ENCODE results near the gene NFKBIL1. TPM values are rescaled to one million over a fixed set of nuclear protein-coding genes. Genes with fewer than 3 reads are reported as not detected.

The NFKBIL1 gene
- total and polyA plus RNA-seq, 5 experiments from 2014 or later, result 8.4 to 15.2 (median 10.0) TPM

DNA sequence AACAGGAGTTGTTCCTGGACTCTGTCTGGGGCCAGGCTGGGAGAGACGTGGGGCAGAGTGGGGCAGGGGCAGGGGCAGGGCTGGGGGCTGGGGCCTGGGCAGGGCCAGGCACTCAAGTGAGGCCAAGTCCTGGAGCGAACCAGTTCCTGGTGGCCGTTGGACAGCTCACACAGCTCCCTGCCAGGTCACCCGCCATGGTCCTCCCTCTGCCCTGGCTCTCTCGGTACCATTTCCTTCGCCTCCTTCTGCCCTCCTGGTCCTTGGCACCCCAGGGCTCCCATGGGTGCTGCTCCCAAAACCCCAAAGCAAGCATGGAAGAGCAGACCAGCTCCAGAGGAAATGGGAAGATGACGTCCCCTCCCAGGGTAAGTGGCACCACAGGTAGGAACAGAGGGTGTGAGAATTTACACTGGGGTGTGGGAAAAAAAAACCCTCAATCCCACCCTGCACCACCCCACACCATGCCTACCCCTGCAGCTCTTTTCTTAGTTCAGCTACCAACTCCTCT lies 18.5 kb upstream of the NFKBIL1 start, which contains the start of gene MCCD1:
Gene MCCD1 (plus strand): TSS at position 142 of the 508 bp plus-strand sequence. CDS start 53 bp downstream, at position 195.
- peaks cover 4 to 51% (median 10%) of the 10 kb centered on the region in 3 donors for H3K36me3 Mint-ChIP-seq
- peak in 1 of 10 donors; percentile 31 for DNase-seq
- H3K4me1 Mint-ChIP-seq, result peaks cover 2 to 31% (median 11%) of the 10 kb centered on the region in 4 donors
- H3K27ac Mint-ChIP-seq, result peak within 1 kb of the TSS in 6 of 10 donors; percentile 31 to 68 (median 43)
- no peak within 1 kb of the TSS for H3K4me3 Mint-ChIP-seq
- H3K9me3 Mint-ChIP-seq, result no peaks in the 10 kb centered on the region
- ATAC-seq, result peak in 1 of 2 donors; percentile 42
- no peaks in the 10 kb centered on the region for H3K27me3 Mint-ChIP-seq
- POLR2A ChIA-PET, result interaction anchor here (1.2 to 2.5 kb wide), 3 partner anchors 10 to 34 kb away, joined by 3 to 13 read pairs (median 5); partner anchors contain the start of gene DDX39B

DNA sequence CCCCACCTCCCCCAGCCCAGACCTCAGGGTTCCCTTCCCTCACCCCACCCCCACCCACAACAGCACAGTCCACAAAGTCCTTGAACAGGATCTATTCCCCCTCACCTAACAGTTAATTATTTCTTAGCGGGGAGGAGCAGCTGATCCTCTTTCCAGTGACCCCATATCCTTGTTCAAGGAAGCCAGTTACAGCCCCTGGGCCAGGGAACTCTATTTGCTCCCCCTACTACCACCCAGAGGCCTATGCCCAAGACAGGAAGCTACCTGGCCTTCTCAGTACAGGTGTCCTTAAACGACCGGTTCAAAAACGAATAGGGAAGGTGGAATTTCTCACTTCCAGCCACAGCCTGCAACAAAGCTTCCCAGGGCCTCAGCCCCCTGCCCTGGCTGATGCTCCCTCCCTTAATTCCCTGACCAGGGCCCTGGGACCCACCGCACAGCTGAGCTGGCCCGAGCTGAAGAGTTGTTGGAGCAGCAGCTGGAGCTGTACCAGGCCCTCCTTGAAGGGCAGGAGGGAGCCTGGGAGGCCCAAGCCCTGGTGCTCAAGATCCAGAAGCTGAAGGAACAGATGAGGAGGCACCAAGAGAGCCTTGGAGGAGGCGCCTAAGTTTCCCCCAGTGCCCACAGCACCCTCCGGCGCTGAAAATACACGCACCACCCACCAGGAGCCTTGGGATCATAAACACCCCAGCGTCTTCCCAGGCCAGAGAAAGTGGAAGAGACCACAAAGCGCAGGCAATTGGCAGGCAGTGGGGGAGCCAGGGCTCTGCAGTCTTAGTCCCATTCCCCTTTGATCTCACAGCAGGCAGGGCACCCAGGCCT lies 17.9 kb upstream of the NFKBIL1 start:
- Mint-ChIP-seq H3K4me3 (peak overlapping the region in 1 of 10 donors; percentile 14), H3K27ac (peak overlapping the region in 3 of 10 donors; percentile 18 to 41 (median 37)), H3K4me1 (peaks cover 2 to 31% (median 13%) of the 10 kb centered on the region in 4 donors), H3K27me3 (no peaks in the 10 kb centered on the region), H3K36me3 (peaks cover 4 to 57% (median 12%) of the 10 kb centered on the region in 3 donors), H3K9me3 (no peaks in the 10 kb centered on the region)
- DNase-seq (no peak), ATAC-seq (peak; percentile 18 to 33)
- POLR2A ChIA-PET, result interaction anchor here (1.7 to 2.5 kb wide), 2 partner anchors 9 to 11 kb away, joined by 5 to 13 read pairs; partner anchors contain the start of gene DDX39B

DNA sequence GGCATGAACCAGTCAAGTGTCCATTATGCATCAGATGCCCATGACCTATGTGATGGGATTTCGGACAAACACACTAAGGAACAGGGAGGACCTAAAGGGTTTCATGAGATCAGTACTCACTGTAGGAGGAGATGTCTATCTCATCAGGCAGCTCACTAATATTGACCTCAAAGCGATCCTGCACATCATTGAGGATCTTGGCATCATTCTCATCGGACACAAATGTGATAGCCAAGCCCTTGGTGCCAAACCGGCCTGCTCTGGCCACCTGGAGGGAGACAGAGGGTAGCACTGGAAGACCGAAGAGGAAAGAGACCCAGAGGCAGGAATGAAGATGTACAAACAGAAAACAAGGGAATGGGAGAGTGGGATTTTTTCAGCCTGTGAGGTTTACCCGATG lies 16.7 kb upstream of the NFKBIL1 start:
- H3K27ac Mint-ChIP-seq, result peak overlapping the region in 4 of 10 donors; percentile 29 to 88 (median 58)
- POLR2A ChIA-PET, result interaction anchor here (0.7 kb wide), 1 partner anchor 12 kb away, joined by 3 read pairs; no protein-coding TSS in a partner anchor
- no peak for DNase-seq
- no peak for ATAC-seq
- H3K4me1 Mint-ChIP-seq, result peaks cover 2 to 32% (median 19%) of the 10 kb centered on the region in 4 donors
- H3K9me3 Mint-ChIP-seq, result no peaks in the 10 kb centered on the region
- H3K4me3 Mint-ChIP-seq, result no peak overlapping the region
- no peaks in the 10 kb centered on the region for H3K27me3 Mint-ChIP-seq
- peaks cover 4 to 69% (median 21%) of the 10 kb centered on the region in 3 donors for H3K36me3 Mint-ChIP-seq

DNA sequence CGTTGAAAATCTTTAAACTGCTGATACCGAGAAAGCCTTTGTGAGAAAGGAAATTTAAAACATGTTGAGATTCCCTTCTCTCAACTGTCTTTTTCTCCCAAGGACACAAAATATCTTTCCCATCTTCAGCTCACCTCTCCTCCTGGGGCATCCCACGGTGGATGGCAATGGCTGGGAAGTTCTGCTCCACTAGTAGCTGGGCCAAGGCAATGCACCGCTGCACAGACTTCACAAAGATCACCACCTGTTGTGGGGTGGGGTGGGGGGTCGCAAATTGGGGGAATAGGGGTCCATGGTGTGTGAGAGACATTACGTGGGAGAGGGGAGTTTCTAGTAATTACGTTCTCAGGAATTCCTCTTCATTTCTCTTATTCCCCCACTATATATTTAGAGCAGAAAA lies 16.2 kb upstream of the NFKBIL1 start:
- H3K4me1 Mint-ChIP-seq, result peaks cover 2 to 37% (median 24%) of the 10 kb centered on the region in 4 donors
- H3K27me3 Mint-ChIP-seq, result no peaks in the 10 kb centered on the region
- no peak overlapping the region for H3K4me3 Mint-ChIP-seq
- ATAC-seq (no peak), DNase-seq (no peak)
- peak overlapping the region in 3 of 10 donors; percentile 18 to 57 (median 29) for H3K27ac Mint-ChIP-seq
- POLR2A ChIA-PET, result interaction anchor here (0.6 to 1.6 kb wide), 3 partner anchors 10 to 22 kb away, joined by 3 to 7 read pairs (median 5); partner anchors contain the start of gene DDX39B
- no peaks in the 10 kb centered on the region for H3K9me3 Mint-ChIP-seq
- H3K36me3 Mint-ChIP-seq, result peaks cover 9 to 74% (median 24%) of the 10 kb centered on the region in 3 donors

DNA sequence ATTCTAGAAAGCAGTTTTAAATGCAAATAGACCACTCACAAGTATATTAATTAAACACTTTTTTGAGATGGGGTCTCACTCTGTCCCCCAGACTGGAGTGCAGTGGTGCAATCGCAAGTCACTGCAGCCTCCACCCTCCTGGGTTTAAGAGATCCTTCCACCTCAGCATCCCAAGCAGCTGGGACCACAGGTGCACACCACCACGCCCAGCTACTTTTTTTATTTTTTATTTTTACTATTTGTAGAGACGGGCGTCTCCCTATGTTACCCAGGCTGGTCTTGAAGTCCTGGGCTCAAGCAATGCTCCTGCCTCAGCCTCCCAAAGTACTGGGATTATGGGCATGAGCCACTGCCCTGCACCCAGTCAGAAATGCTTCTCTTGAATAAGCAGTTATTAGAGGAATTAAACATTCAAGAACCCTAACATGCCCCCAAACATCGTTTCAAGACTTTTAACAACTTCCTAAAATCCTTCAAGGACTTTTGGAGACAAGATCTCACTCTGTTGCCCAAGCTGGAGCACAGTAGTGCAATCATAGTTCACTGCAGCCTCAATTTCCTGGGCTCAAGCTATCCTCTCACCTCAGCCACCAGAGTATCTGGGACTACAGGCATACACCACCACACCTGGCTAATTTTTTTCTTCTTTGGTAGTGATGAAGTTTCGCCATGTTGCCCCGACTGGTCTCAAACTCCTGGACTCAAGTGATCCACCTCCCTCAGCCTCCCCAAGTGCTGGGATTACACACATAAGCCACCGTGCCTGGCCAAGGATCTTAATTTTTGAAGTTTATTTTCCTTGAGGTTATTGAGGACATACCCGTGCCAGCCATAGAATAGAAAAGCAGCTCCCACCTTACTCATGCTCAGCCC lies 15.4 kb upstream of the NFKBIL1 start:
- Mint-ChIP-seq H3K4me3 (no peak overlapping the region), H3K9me3 (no peaks in the 10 kb centered on the region), H3K36me3 (peaks cover 12 to 81% (median 24%) of the 10 kb centered on the region in 3 donors), H3K27me3 (no peaks in the 10 kb centered on the region), H3K27ac (peak overlapping the region in 4 of 10 donors; percentile 9 to 58 (median 39)), H3K4me1 (peaks cover 2 to 42% (median 29%) of the 10 kb centered on the region in 4 donors)
- ATAC-seq (no peak), DNase-seq (no peak)
- POLR2A ChIA-PET, result interaction anchor here (0.5 to 1.6 kb wide), 4 partner anchors 9 to 435 kb away, joined by 3 to 7 read pairs (median 4); partner anchors contain the start of gene DDX39B

DNA sequence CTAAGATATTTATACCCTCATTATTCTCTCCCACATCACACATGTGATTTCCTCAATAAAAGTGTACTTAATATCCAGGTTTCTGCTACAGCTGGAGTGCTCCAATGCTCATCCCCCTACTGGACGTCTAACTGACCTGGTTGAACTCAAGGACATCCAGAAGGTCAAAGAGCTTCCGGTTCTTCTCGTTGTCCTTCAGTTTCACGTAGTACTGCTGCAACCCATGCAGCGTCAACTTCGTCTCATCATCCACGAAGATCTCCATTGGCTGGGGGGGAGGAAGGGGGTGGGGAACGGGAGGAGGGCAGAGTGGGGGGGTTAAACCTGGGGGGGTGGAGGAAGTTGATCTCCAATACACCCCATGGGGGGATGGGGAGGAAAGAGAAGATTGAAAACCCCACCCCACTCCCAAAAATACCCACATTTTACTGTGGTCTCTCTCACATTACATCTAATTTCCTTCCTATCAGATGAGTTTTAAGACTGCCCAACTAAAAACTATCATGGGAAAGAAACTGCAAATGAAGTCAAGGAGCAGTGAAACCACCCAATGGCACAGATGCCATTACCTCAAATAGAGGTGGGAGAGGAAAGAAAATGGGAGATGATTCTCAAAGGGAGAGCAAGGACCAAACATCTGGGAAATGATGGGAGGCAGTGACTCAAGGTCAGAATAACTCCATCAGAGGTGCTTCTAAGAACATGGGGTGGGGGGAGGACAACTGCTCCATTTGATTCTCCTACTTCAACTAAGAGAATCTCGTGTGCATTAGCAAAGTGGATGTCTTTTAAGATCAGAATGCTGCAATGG lies 14.6 kb upstream of the NFKBIL1 start:
- Mint-ChIP-seq H3K9me3 (no peaks in the 10 kb centered on the region), H3K27ac (peak overlapping the region in 4 of 10 donors; percentile 9 to 71 (median 52))
- POLR2A ChIA-PET, result interaction anchor here (0.5 to 1.6 kb wide), 3 partner anchors 8 to 436 kb away, joined by 4 to 7 read pairs (median 4); partner anchors contain the start of gene DDX39B

DNA sequence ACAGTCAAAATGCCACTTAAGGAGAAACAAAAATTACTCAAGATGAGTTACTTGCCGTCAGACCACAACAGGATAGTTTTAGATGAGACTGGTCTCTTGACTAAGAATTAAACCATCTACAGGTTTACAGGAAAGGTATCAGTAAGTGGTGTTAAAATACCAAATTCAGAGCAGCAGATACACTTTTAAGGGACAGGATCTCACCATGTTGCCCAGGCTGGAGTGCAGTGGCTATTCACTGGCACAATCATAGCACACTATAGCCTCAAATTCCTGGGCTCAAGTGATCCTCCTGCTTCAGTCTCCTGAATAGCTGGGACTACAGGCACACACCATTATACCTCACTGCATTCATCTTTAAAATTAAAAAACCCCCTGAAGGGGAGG lies 14.0 kb upstream of the NFKBIL1 start:
- Mint-ChIP-seq H3K36me3 (peaks cover 12 to 91% (median 27%) of the 10 kb centered on the region in 3 donors), H3K9me3 (no peaks in the 10 kb centered on the region), H3K4me1 (peaks cover 4 to 47% (median 38%) of the 10 kb centered on the region in 4 donors), H3K27me3 (no peaks in the 10 kb centered on the region), H3K27ac (peak overlapping the region in 2 of 10 donors; percentile 27 to 71), H3K4me3 (no peak overlapping the region)
- POLR2A ChIA-PET, result no interaction called here
- no peak for ATAC-seq
- no peak for DNase-seq

More for the DNA sequence above, 14.6 kb upstream of the NFKBIL1 start:
- no peaks in the 10 kb centered on the region for H3K27me3 Mint-ChIP-seq
- DNase-seq (no peak), ATAC-seq (no peak)
- no peak overlapping the region for H3K4me3 Mint-ChIP-seq
- peaks cover 2 to 46% (median 33%) of the 10 kb centered on the region in 4 donors for H3K4me1 Mint-ChIP-seq
- H3K36me3 Mint-ChIP-seq, result peaks cover 12 to 89% (median 24%) of the 10 kb centered on the region in 3 donors

DNA sequence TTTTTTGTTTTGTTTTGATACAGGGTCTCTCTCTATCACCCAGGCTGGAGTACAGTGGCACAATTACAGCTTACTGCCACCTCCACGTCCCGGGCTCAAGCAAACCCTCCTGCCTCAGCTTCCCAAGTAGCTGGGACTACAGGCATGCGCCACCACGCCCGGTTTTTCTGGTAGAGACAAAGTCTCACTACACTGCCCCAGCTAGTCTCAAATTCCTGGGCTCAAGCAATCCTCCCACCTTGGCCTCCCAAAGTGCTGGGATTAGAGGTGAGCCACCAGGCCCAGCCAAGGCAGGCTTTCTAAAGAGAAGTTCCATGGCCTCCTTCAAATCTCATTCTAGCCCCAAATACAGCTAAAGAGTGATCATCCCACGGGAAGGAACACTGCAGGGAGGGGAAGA lies 13.4 kb upstream of the NFKBIL1 start:
- H3K27ac Mint-ChIP-seq, result peak overlapping the region in 4 of 10 donors; percentile 3 to 51 (median 24)
- H3K4me3 Mint-ChIP-seq, result no peak overlapping the region
- H3K36me3 Mint-ChIP-seq, result peaks cover 12 to 93% (median 27%) of the 10 kb centered on the region in 3 donors
- no peak for ATAC-seq
- no peaks in the 10 kb centered on the region for H3K9me3 Mint-ChIP-seq
- H3K4me1 Mint-ChIP-seq, result peaks cover 10 to 51% (median 44%) of the 10 kb centered on the region in 4 donors
- no peaks in the 10 kb centered on the region for H3K27me3 Mint-ChIP-seq
- DNase-seq, result no peak
- POLR2A ChIA-PET, result no interaction called here

DNA sequence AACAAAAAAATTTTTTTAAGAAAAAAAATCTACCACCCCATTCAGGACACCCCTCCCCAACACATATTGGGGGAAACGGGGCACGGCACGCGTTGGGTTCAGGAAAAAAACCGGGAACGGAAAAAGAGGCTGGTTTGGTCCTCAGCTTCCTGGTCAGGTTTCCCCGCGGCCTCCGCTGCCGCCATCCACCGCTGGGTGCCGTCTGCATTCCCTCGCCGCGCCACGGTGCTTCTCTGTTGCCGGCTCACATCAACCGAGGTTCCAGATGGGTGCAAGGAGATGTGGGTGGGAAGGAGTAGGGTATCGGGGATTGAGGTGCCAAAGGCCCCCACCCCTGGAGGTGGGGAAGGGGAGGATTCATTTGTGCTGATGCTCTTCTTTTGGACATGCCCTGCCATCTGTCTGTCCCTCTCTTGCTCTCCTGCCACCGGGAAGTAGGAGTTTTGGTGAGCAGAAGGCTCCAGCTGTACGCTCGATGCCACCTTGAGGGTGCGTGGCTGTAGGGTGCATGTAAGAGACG lies 12.8 kb upstream of the NFKBIL1 start:
- Mint-ChIP-seq H3K4me1 (peaks cover 15 to 56% (median 49%) of the 10 kb centered on the region in 4 donors), H3K36me3 (peaks cover 12 to 95% (median 31%) of the 10 kb centered on the region in 3 donors)

DNA sequence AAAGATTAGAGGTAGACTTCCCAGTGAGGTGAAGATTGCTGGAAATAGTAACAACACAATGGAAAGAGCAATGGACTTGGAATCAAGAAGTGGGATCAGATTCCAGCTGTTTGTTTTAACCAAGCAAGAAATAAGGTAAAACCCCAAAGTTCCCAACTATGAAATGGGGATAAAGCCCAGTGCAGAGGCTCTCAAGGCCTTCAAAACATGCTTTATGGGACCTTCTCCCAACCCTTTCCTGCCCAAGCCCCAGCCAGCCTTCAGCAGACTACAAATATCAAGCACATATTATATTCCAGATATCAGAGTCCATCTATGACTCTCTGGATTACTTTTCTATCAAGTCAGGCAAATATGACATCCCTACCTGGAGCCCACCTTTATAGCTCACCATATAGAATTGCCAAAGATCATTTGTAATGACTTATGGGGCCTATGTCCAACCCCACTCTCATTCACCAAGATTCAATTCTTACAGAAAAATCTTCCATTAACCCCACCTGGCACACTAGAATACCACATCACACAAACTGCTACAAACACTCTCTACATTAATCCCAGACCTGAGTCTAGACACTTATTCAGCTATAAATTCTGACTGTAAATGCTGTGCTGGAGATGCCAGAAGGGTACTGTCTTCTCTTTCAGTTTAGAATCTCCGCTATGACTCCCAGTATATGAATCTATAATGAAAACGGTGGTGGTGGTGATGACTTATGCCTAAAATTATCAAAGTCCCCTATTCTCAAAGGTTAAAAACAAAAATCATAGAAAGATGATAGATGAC lies 11.7 kb upstream of the NFKBIL1 start:
- Mint-ChIP-seq H3K9me3 (no peaks in the 10 kb centered on the region), H3K27ac (peak overlapping the region in 6 of 10 donors; percentile 2 to 81 (median 57)), H3K27me3 (no peaks in the 10 kb centered on the region), H3K36me3 (peaks cover 10 to 94% (median 37%) of the 10 kb centered on the region in 3 donors), H3K4me1 (peaks cover 23 to 62% (median 58%) of the 10 kb centered on the region in 4 donors), H3K4me3 (no peak overlapping the region)
- no peak for DNase-seq
- ATAC-seq, result no peak
- POLR2A ChIA-PET, result no interaction called here

More for the DNA sequence above, 12.8 kb upstream of the NFKBIL1 start:
- no peak for ATAC-seq
- Mint-ChIP-seq H3K4me3 (no peak overlapping the region), H3K9me3 (no peaks in the 10 kb centered on the region), H3K27ac (peak overlapping the region in 2 of 10 donors; percentile 18 to 43), H3K27me3 (no peaks in the 10 kb centered on the region)
- POLR2A ChIA-PET, result no interaction called here
- DNase-seq, result no peak

Measured in naive thymus-derived CD8-positive, alpha-beta T cell (primary cell).